Parathyroid adenoma (tissue), 2 donors: ENCODE results near the gene C1orf116.

Experiments
- H2AFZ ChIP-seq: fragments of 300-600 bp; sonication (generic); one replicate; pipeline ENCODE4 v1.7.0; 2017; ENCODE audit warnings: antibody characterized with exemption, mild to moderate bottlenecking
- H3K27ac ChIP-seq: fragments of 300-600 bp; sonication (generic); one replicate; pipeline ENCODE4 v1.7.0; 2017
- H3K27me3 ChIP-seq: fragments of 300-600 bp; sonication (generic); one replicate; pipeline ENCODE4 v1.7.0; 2017; ENCODE audit warnings: low read length; ENCODE audit not compliant: control insufficient read depth, insufficient read depth
- H3K36me3 ChIP-seq: fragments of 300-600 bp; sonication (generic); one replicate; pipeline ENCODE4 v1.7.0; 2017; ENCODE audit warnings: low read length; ENCODE audit not compliant: control insufficient read depth, insufficient read depth
- H3K4me1 ChIP-seq: fragments of 300-600 bp; sonication (generic); one replicate; pipeline ENCODE4 v1.7.0; 2017; ENCODE audit warnings: control low read depth
- H3K4me2 ChIP-seq: fragments of 300-600 bp; sonication (generic); one replicate; pipeline ENCODE4 v1.7.0; 2017; ENCODE audit warnings: low read length
- H3K4me3 ChIP-seq: fragments of 300-600 bp; sonication (generic); one replicate; pipeline ENCODE4 v1.7.0; 2017; ENCODE audit warnings: low read depth, low read length
- H3K79me2 ChIP-seq: fragments of 300-600 bp; sonication (generic); one replicate; pipeline ENCODE4 v1.7.0; 2017; ENCODE audit warnings: control low read depth
- H3K9ac ChIP-seq: fragments of 300-600 bp; sonication (generic); one replicate; pipeline ENCODE4 v1.7.0; 2017; ENCODE audit warnings: mild to moderate bottlenecking
- H3K9me3 ChIP-seq: fragments of 300-600 bp; sonication (generic); one replicate; pipeline ENCODE4 v1.7.0; 2017; ENCODE audit warnings: low read length; ENCODE audit not compliant: control insufficient read depth
- TF ChIP-seq, protein P1 (sequence below): fragments of 300-600 bp; sonication (generic); IDR thresholded peaks from one replicate; pipeline ENCODE4 v1.7.0; 2017; ENCODE audit warnings: antibody characterized with exemption, mild to moderate bottlenecking
- donor health status: primary hyperparathyroidism.

C1orf116 gene

DNA sequence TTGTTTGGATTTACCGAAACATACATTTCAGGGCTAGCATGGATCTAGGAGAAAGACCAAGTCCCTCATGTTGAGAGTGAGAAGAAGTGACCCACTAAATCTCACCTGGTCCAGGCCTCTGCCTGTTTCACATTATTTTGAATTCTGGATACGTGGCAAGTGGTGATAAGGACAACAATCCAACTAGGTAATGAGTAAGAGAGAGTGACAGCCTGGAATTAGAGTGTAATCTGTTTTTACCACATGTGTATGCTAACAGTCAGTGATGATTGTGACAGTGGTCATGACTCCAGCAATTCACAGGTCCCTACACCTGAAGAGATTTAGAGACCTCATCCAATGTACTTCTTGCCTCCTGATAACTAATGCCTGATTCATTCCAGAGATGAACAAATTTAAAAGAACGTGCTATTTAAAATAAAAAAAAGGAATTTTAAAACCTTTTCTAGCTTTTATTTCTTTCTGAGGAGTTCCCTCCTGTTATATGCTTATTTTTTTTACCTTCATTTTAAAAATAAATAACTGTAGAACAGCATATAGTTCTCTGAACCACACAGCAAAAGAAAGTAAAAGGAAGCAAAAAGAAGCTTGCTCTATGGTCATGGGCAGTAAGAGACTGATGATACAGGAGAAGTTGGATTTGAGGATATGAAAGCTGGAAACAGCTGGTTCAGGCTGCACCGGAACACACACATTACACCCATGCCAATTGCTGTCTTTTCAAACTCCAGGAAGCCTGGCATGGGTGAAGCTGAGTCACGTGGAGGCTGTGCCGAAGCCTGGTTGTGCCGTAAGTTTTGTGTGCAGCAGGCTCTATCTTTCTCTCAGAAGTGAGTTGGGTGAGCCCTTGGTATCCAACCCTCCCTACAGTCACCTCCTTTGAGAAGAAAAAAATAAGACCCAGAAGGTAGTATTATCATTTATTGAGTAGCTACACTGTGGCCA lies 14.7 kb downstream of the C1orf116 start:
- H3K9ac ChIP-seq = no peak overlapping the region

DNA sequence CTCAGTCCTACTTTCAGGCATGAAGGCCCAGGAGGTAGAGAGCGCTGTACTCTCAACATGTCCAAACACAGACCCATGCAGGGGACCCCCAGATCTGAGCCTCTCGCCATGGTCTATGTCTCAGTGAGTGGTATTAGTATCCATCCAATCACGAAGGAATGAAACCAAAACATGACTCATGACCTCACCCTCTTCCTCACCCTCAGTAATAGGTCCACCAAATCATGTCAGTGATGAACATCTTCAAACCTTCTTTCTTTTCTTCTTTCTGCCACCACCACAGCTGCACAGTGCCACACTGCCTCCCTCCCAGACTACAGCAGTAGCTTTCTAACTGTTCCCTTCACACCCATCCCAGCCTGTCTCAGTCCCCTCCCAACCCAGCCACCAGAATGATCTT lies 16.8 kb downstream of the C1orf116 start:
- Histone ChIP-seq H3K27me3 (no peaks in the 10 kb centered on the region), H2AFZ (no peak overlapping the region), H3K9ac (no peak overlapping the region), H3K4me1 (no peaks in the 10 kb centered on the region), H3K27ac (no peak overlapping the region), H3K36me3 (no peaks in the 10 kb centered on the region), H3K4me2 (no peak overlapping the region), H3K9me3 (no peaks in the 10 kb centered on the region), H3K79me2 (no peaks in the 10 kb centered on the region), H3K4me3 (no peak overlapping the region)
- TF ChIP-seq, protein P1, sequence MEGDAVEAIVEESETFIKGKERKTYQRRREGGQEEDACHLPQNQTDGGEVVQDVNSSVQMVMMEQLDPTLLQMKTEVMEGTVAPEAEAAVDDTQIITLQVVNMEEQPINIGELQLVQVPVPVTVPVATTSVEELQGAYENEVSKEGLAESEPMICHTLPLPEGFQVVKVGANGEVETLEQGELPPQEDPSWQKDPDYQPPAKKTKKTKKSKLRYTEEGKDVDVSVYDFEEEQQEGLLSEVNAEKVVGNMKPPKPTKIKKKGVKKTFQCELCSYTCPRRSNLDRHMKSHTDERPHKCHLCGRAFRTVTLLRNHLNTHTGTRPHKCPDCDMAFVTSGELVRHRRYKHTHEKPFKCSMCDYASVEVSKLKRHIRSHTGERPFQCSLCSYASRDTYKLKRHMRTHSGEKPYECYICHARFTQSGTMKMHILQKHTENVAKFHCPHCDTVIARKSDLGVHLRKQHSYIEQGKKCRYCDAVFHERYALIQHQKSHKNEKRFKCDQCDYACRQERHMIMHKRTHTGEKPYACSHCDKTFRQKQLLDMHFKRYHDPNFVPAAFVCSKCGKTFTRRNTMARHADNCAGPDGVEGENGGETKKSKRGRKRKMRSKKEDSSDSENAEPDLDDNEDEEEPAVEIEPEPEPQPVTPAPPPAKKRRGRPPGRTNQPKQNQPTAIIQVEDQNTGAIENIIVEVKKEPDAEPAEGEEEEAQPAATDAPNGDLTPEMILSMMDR = no peak

More for the DNA sequence above, 14.7 kb downstream of the C1orf116 start:
- Histone ChIP-seq H3K27me3 (no peaks in the 10 kb centered on the region), H3K36me3 (no peaks in the 10 kb centered on the region), H3K27ac (no peak overlapping the region), H3K4me1 (no peaks in the 10 kb centered on the region), H3K79me2 (no peaks in the 10 kb centered on the region), H2AFZ (no peak overlapping the region), H3K9me3 (no peaks in the 10 kb centered on the region), H3K4me3 (no peak overlapping the region), H3K4me2 (no peak overlapping the region)
- TF ChIP-seq, protein P1 = no peak

DNA sequence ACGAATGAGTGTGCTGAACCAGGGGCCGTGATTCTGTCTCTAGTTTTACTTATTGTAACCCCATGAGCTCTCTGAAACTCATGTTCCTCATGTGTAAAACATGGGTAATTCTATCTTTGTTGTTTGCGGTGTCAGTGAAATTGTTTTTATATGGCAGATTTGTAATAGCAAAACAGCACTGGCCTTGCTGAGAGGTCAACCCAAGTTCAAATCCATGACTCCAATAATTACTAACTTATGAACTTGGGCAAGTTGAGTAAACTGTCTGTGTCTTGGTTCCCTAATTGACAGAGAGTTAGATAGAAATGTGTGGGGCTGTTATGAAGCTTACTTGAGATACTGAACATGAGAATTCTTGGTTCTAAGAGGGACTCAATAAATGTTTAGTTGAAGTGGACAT lies 17.8 kb downstream of the C1orf116 start:
- TF ChIP-seq, protein P1 = no peak
- H3K79me2 ChIP-seq = no peaks in the 10 kb centered on the region
- no peaks in the 10 kb centered on the region for H3K4me1 ChIP-seq
- H3K9ac ChIP-seq = no peak overlapping the region
- H3K4me2 ChIP-seq = no peak overlapping the region
- no peaks in the 10 kb centered on the region for H3K9me3 ChIP-seq
- no peaks in the 10 kb centered on the region for H3K27me3 ChIP-seq
- no peak overlapping the region for H2AFZ ChIP-seq
- no peaks in the 10 kb centered on the region for H3K36me3 ChIP-seq
- no peak overlapping the region for H3K4me3 ChIP-seq
- H3K27ac ChIP-seq = no peak overlapping the region

DNA sequence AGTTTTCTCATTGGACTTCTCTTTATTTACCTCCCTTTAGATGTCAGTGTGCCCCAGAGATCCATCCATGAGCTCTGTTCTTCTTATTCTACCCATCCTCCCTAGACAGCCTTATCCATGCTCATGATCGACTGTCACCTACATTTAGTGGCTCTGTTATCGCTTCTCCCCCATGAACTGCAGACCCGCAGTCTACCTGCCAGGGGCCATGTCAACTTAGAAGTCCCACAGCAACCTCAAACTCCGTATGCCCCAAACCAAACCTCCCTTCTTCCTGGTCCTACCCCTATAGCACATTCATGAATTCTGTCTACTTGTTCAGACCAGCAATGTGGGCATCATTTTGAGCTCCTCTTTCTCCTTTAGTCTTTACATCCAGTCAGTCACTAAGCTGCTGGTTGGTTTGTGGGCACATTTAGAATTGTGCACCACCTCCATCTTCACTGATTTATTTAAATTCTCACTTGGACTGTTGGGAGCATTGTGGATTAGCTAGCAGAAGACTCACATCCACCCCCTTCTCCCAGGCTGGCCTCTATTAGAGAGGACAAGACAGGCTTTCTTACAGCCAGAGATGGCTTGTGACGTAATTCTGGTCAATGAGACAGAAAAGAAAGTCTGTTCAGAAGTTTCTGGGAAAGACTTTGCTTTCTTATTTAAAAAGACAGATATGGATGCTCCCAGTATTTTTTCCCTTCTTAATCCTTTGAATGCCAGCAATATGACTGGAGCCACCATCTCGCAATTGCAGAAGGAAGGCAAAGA lies 19.1 kb downstream of the C1orf116 start:
- no peak overlapping the region for H3K27ac ChIP-seq
- no peak overlapping the region for H3K4me3 ChIP-seq
- TF ChIP-seq, protein P1 = no peak

More for the DNA sequence above, 19.1 kb downstream of the C1orf116 start:
- no peaks in the 10 kb centered on the region for H3K9me3 ChIP-seq
- H3K27me3 ChIP-seq = no peaks in the 10 kb centered on the region
- no peak overlapping the region for H3K9ac ChIP-seq
- no peaks in the 10 kb centered on the region for H3K36me3 ChIP-seq
- H3K79me2 ChIP-seq = no peaks in the 10 kb centered on the region
- no peaks in the 10 kb centered on the region for H3K4me1 ChIP-seq
- no peak overlapping the region for H2AFZ ChIP-seq
- no peak overlapping the region for H3K4me2 ChIP-seq
